ENCODE measurements around the gene ACTN4. TPM values are rescaled to one million over a fixed set of nuclear protein-coding genes. Genes with fewer than 3 reads are reported as not detected.
"Not testable (repeated sequence)": the region's sequence is repeated elsewhere in the genome, so short reads cannot be mapped to it uniquely, and the experiment has no call there.

Gene ACTN4
- total RNA-seq, 1 donor from 2014 or later: 975 TPM

DNA sequence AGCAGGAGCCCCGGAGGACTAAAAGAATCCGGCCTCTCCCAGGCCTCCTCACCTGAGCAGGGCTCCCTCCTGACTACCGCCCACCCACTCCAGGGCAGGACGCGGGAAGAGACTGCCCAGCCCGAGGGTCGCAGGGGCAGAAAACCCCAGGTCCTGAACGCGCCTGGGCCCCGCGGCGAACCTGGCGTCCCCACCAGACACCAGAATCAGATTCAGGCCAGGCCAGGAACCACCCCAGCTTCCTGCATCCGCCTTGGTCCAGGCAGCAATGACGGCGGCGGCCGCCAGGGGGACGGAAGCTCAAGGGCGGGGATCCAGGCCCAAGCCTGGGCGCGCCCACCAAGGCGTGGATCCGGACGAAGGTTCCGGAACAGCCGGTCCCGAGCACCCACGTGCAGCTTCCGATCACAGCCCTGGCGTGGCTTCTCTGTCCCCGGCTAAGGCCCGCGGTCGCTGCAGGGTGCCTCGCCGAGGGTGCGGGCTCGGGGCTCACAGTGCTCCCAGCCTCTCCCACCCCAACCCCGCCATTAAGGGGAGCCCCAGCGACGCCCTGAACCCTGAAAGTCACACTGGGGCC lies 122.3 kb downstream of the ACTN4 start:
- H3K4me1 Mint-ChIP-seq (ENCODE audit: low read depth, unreplicated experiment): no peaks in the 10 kb centered on the region
- H3K27me3 Mint-ChIP-seq (ENCODE audit: unreplicated experiment): peaks cover 4% of the 10 kb centered on the region
- H3K4me3 Mint-ChIP-seq (ENCODE audit: unreplicated experiment): peak overlapping the region; percentile 71
- DNase-seq: peak; percentile 88
- no peaks in the 10 kb centered on the region for H3K36me3 Mint-ChIP-seq (ENCODE audit: unreplicated experiment)
- peaks cover 4% of the 10 kb centered on the region for H3K9me3 Mint-ChIP-seq (ENCODE audit: unreplicated experiment)
- H3K27ac Mint-ChIP-seq (ENCODE audit: unreplicated experiment): peak overlapping the region; percentile 43
- TF ChIP-seq, protein P1, sequence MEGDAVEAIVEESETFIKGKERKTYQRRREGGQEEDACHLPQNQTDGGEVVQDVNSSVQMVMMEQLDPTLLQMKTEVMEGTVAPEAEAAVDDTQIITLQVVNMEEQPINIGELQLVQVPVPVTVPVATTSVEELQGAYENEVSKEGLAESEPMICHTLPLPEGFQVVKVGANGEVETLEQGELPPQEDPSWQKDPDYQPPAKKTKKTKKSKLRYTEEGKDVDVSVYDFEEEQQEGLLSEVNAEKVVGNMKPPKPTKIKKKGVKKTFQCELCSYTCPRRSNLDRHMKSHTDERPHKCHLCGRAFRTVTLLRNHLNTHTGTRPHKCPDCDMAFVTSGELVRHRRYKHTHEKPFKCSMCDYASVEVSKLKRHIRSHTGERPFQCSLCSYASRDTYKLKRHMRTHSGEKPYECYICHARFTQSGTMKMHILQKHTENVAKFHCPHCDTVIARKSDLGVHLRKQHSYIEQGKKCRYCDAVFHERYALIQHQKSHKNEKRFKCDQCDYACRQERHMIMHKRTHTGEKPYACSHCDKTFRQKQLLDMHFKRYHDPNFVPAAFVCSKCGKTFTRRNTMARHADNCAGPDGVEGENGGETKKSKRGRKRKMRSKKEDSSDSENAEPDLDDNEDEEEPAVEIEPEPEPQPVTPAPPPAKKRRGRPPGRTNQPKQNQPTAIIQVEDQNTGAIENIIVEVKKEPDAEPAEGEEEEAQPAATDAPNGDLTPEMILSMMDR (IDR thresholded peaks at IDR 0.05; ENCODE audit: partially characterized antibody, unreplicated experiment): peak; percentile 96

DNA sequence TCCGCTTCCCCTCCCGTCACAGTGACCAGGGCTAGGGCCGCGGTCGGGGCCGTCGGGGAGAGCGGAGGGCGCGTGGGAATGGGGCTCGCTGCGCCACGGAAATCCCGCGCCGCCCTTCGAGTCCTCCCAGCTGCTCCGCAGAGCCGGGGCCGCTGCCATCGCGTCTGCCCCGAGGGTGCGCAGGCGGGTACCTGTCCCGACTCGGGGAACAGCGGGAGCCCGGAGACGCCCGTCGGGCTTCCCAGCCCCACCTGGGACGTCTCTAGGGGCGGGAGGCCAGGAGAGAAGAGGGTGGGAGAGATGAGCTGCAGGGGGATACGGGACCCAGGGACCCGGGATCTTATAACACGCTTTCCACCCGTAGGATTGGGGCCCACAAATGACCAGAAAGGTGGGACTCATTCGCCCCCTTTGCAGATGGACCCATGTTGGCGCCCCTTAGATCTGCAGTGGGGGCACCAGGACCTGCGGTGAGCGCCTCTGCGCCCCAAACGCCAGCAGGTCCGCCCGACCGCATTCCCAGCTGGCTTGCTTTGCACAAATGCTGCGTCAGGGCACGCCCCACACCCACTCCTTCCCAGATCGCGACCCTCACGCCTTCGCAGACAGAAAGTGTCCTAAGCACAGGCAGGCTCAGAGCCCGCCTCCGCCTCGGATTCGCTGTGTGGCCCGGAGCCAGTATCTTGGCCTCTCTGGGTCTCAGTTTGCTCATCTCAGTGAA lies 122.9 kb downstream of the ACTN4 start:
- not testable (repeated sequence) for H3K9me3 Mint-ChIP-seq (ENCODE audit: unreplicated experiment); H3K4me1 Mint-ChIP-seq (ENCODE audit: low read depth, unreplicated experiment); H3K27me3 Mint-ChIP-seq (ENCODE audit: unreplicated experiment); H3K27ac Mint-ChIP-seq (ENCODE audit: unreplicated experiment); H3K36me3 Mint-ChIP-seq (ENCODE audit: unreplicated experiment); H3K4me3 Mint-ChIP-seq (ENCODE audit: unreplicated experiment); DNase-seq

DNA sequence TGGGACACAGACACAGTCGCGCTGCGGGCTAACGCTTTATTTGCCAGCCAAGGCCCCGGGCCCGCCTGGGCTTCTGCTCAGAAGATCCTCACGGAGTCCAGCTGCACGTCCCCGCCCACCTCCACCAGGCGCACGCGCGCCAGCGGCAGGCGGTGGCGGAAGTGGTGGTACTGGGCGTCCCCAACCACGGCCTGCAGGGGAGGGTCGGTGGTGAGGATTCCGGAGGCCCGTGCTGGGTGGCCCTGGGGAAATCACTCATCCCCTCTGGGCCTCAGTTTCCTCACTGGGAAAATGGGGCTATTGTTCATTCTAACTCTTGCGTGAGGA lies 123.5 kb downstream of the ACTN4 start:
- not testable (repeated sequence) for H3K27me3 Mint-ChIP-seq (ENCODE audit: unreplicated experiment); DNase-seq; H3K36me3 Mint-ChIP-seq (ENCODE audit: unreplicated experiment); H3K27ac Mint-ChIP-seq (ENCODE audit: unreplicated experiment); H3K9me3 Mint-ChIP-seq (ENCODE audit: unreplicated experiment); H3K4me3 Mint-ChIP-seq (ENCODE audit: unreplicated experiment); H3K4me1 Mint-ChIP-seq (ENCODE audit: low read depth, unreplicated experiment)

DNA sequence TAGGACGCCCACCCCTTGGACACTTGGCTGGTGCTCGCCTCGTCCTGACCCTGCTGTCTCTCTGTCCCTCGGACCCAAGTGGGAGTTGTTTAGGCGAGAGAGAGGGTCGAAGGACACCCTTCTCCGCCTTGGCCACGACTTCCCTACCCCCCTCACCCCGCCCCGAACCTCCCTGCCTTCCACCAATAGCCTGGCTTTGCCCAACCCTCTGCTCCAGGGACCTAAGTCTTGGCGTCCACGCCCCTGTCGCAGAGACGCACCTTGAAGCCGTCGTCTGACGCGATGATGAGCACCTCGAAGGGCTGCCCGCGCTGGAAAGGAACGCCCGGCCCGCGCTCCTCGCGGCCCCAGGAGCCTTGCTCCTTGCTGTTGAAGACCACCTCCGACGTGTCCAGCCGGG lies 124.1 kb downstream of the ACTN4 start:
- not testable (repeated sequence) for H3K36me3 Mint-ChIP-seq (ENCODE audit: unreplicated experiment); DNase-seq; H3K27me3 Mint-ChIP-seq (ENCODE audit: unreplicated experiment); H3K9me3 Mint-ChIP-seq (ENCODE audit: unreplicated experiment); H3K4me3 Mint-ChIP-seq (ENCODE audit: unreplicated experiment); H3K27ac Mint-ChIP-seq (ENCODE audit: unreplicated experiment); H3K4me1 Mint-ChIP-seq (ENCODE audit: low read depth, unreplicated experiment)

DNA sequence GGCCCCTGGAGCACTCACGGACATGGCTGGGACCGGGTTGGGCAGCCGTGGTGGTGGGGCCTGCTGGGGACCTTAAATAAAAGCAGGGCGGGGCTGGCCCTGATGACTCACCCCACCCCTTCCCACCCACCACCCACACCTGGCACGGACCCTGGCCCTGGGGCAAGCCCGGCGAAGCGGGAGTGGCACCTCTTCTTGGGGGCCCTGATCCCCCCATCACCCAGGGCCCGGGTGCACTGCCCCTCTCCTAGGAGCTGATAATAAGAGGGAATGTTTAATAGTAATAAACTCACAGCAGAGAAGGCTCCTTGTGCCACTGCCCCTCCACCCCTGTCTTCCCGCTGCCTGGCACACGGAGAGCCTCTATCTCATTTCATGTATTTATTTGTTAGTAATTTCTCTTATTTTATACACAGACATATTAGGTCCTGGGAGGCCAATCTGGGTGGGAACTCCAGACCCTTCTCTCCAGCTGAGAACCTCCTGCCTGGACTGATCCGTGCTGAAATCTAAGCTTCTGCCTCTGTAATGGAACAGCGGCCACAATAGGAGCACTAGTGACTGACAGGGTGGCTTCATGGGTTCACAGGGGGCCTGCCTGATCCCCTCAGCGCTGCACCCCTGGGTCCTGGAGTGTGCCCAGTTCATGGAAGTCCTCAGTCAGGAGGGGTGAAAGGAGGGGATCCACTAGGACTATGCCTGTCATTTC lies 126.2 kb downstream of the ACTN4 start, which contains the start of gene LGALS7:
Gene LGALS7, minus strand, starts transcription at position 49 of the 709 bp plus-strand sequence. Its CDS starts 25 bp downstream, at position 24.
- Mint-ChIP-seq H3K36me3 (ENCODE audit: unreplicated experiment) (no peaks in the 10 kb centered on the region), H3K27ac (ENCODE audit: unreplicated experiment) (no peak within 1 kb of the TSS), H3K9me3 (ENCODE audit: unreplicated experiment) (peaks cover 4% of the 10 kb centered on the region), H3K27me3 (ENCODE audit: unreplicated experiment) (peaks cover 2% of the 10 kb centered on the region), H3K4me1 (ENCODE audit: low read depth, unreplicated experiment) (no peaks in the 10 kb centered on the region), H3K4me3 (ENCODE audit: unreplicated experiment) (no peak within 1 kb of the TSS)
- TF ChIP-seq, protein P1 (IDR thresholded peaks at IDR 0.05; ENCODE audit: partially characterized antibody, unreplicated experiment): no peak
- DNase-seq: no peak

DNA sequence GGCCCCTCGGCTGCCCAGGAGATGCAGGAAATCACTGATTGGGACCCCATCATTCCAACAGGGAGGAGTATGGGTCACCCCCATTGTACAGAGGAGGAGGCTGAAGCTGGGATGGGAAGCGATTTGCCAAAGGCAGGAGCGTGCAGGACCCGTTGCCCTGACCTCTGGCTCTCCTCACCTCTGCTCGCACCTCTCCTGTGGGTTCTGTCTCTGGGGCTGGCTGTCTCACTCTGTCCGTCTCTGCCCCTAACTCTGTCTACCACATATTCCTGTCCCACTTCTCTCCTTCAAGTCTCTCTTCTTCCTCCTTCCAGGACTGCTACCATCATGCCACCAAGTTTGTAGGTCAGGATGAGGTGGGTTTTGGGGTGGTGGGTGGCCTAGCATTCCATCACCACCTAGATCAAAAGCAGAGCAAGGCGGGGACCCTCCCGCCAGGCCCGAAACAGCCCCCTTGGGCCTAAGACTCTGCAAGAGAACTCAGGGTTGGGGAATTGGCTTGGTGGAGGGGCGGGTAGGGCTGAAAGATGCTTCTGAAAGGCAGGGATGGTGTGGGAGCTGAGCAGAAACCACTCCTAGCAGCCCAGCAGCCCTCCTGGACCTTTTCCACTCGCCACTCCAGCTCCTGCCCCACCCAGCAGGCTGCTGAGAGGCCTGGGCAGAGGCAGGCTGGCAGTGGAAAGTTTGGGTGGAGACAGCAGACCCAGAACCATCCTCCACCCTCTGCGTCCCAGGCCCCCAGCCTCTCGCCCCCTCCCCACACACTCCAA lies 126.9 kb downstream of the ACTN4 start:
- H3K27ac Mint-ChIP-seq (ENCODE audit: unreplicated experiment): no peak overlapping the region
- no peak overlapping the region for H3K4me3 Mint-ChIP-seq (ENCODE audit: unreplicated experiment)
- H3K4me1 Mint-ChIP-seq (ENCODE audit: low read depth, unreplicated experiment): no peaks in the 10 kb centered on the region
- H3K36me3 Mint-ChIP-seq (ENCODE audit: unreplicated experiment): no peaks in the 10 kb centered on the region
- no peak for DNase-seq
- peaks cover 2% of the 10 kb centered on the region for H3K27me3 Mint-ChIP-seq (ENCODE audit: unreplicated experiment)
- TF ChIP-seq, protein P1 (IDR thresholded peaks at IDR 0.05; ENCODE audit: partially characterized antibody, unreplicated experiment): no peak
- peaks cover 1% of the 10 kb centered on the region for H3K9me3 Mint-ChIP-seq (ENCODE audit: unreplicated experiment)
